H9 (cell line): Measurements from ENCODE around the gene SOCS7. TPM values are rescaled to one million over a fixed set of nuclear protein-coding genes. Genes with fewer than 3 reads are reported as not detected.
A peak's percentile ranks its signal among the peaks of the same experiment; 100 is the strongest.

Experiments
- DNase-seq: peaks from one replicate; pipeline ENCODE4 v3.0.0-alpha.2; 2017
- H2AFZ ChIP-seq: one replicate; pipeline ENCODE4 v1.6.1; 2013; ENCODE audit warnings: mild to moderate bottlenecking, low read length, control low read depth, moderate library complexity
- H2AK5ac ChIP-seq: 2 replicates; pipeline ENCODE4 v1.6.1; 2013; ENCODE audit warnings: low read length, control low read depth, mixed read lengths; ENCODE audit not compliant: insufficient read length
- H2BK120ac ChIP-seq: one replicate; pipeline ENCODE4 v1.6.1; 2013; ENCODE audit warnings: low read depth, mild to moderate bottlenecking, low read length, control low read depth, inconsistent platforms; ENCODE audit not compliant: poor library complexity, severe bottlenecking
- H2BK12ac ChIP-seq: 2 replicates; pipeline ENCODE4 v1.6.1; 2013; ENCODE audit warnings: low read length, control low read depth, mixed read lengths, low read depth; ENCODE audit not compliant: insufficient read length
- H2BK15ac ChIP-seq: 2 replicates; pipeline ENCODE4 v1.6.1; 2013; ENCODE audit warnings: low read depth, low read length, control low read depth
- H2BK20ac ChIP-seq: one replicate; pipeline ENCODE4 v1.6.1; 2013; ENCODE audit warnings: low read depth, mild to moderate bottlenecking, low read length, control low read depth, inconsistent platforms; ENCODE audit not compliant: poor library complexity, severe bottlenecking
- H2BK5ac ChIP-seq: 2 replicates; pipeline ENCODE4 v1.6.1; 2013; ENCODE audit warnings: low read length, control low read depth, mixed read lengths; ENCODE audit not compliant: insufficient read length
- H3K14ac ChIP-seq: 2 replicates; pipeline ENCODE4 v1.6.1; 2013; ENCODE audit warnings: low read length, control low read depth; ENCODE audit not compliant: insufficient read depth
- H3K18ac ChIP-seq: 2 replicates; pipeline ENCODE4 v1.6.1; 2013; ENCODE audit warnings: low read depth, mild to moderate bottlenecking, mixed read lengths, low read length, control low read depth; ENCODE audit not compliant: insufficient read length
- H3K23ac ChIP-seq: 2 replicates; pipeline ENCODE4 v1.6.1; 2013; ENCODE audit warnings: low read length, control low read depth, mixed read lengths, low read depth; ENCODE audit not compliant: insufficient read length
- H3K23me2 ChIP-seq: 2 replicates; pipeline ENCODE4 v1.6.1; 2013; ENCODE audit warnings: low read depth, mild to moderate bottlenecking, mixed read lengths, low read length, control low read depth; ENCODE audit not compliant: insufficient read length, poor library complexity, severe bottlenecking
- H3K27ac ChIP-seq: 2 replicates; pipeline ENCODE4 v1.5.1; 2013; ENCODE audit warnings: low read length, control low read depth, mixed read lengths, low read depth; ENCODE audit not compliant: insufficient read length
- H3K27me3 ChIP-seq: 2 replicates; pipeline ENCODE4 v1.6.1; 2013; ENCODE audit warnings: low read length, control low read depth, inconsistent platforms; ENCODE audit not compliant: insufficient read depth
- H3K4ac ChIP-seq: 2 replicates; pipeline ENCODE4 v1.6.1; 2013; ENCODE audit warnings: low read depth, mild to moderate bottlenecking, control low read depth, inconsistent platforms, low read length, moderate library complexity
- H3K4me1 ChIP-seq: 2 replicates; pipeline ENCODE4 v1.6.1; 2013; ENCODE audit warnings: low read length, control low read depth, inconsistent platforms; ENCODE audit not compliant: insufficient read depth
- H3K4me2 ChIP-seq: 2 replicates; pipeline ENCODE4 v1.6.1; 2013; ENCODE audit warnings: low read length, control low read depth, mixed read lengths; ENCODE audit not compliant: insufficient read length, insufficient read depth
- H3K56ac ChIP-seq: 2 replicates; pipeline ENCODE4 v1.6.1; 2013; ENCODE audit warnings: low read depth, mild to moderate bottlenecking, mixed read lengths, low read length, control low read depth; ENCODE audit not compliant: insufficient read length
- H3K79me1 ChIP-seq: 2 replicates; pipeline ENCODE4 v1.6.1; 2013; ENCODE audit warnings: low read depth, mild to moderate bottlenecking, moderate library complexity, low read length, control low read depth, inconsistent platforms; ENCODE audit not compliant: insufficient read depth, poor library complexity, severe bottlenecking
- H3K79me2 ChIP-seq: 2 replicates; pipeline ENCODE4 v1.6.1; 2013; ENCODE audit warnings: low read length, control low read depth, inconsistent platforms; ENCODE audit not compliant: insufficient read depth
- H3K9ac ChIP-seq: 2 replicates; pipeline ENCODE4 v1.6.1; 2013; ENCODE audit warnings: low read length, control low read depth, mixed read lengths; ENCODE audit not compliant: insufficient read length; ENCODE audit errors: extremely low read depth
- H3K9me3 ChIP-seq: one replicate; pipeline ENCODE4 v1.6.1; 2013; ENCODE audit warnings: low read depth, low read length, inconsistent platforms; ENCODE audit not compliant: control insufficient read depth
- H3T11ph ChIP-seq: one replicate; pipeline ENCODE4 v1.6.1; 2013; ENCODE audit warnings: mild to moderate bottlenecking, low read length, control low read depth, inconsistent platforms
- H4K20me1 ChIP-seq: one replicate; pipeline ENCODE4 v1.6.1; 2013; ENCODE audit not compliant: control insufficient read depth, insufficient read length, insufficient read depth
- H4K5ac ChIP-seq: 2 replicates; pipeline ENCODE4 v1.6.1; 2013; ENCODE audit warnings: low read depth, mild to moderate bottlenecking, mixed read lengths, low read length, control low read depth; ENCODE audit not compliant: insufficient read length
- H4K8ac ChIP-seq: replicated peaks from 2 replicates; pipeline ENCODE4 v1.6.1; 2013; ENCODE audit warnings: low read length, control low read depth, mixed read lengths, low read depth; ENCODE audit not compliant: insufficient read length
- H4K91ac ChIP-seq: 2 replicates; pipeline ENCODE4 v1.6.1; 2013; ENCODE audit warnings: low read depth, mild to moderate bottlenecking, moderate library complexity, mixed read lengths, low read length, control low read depth; ENCODE audit not compliant: insufficient read length
- H3K27ac Mint-ChIP-seq, 3 experiments: 2 replicates in 2 of 3; 3 replicates in 1 of 3; pipeline ENCODE4 v1.8.0; 2020 to 2021; ENCODE audit warnings: mixed read lengths in 3 of 3, mild to moderate bottlenecking in 1 of 3, moderate library complexity in 1 of 3
- H3K27me3 Mint-ChIP-seq: 2 replicates; pipeline ENCODE4 v1.8.0; 2021; ENCODE audit warnings: low read depth, mild to moderate bottlenecking, moderate library complexity, mixed read lengths
- H3K36me3 Mint-ChIP-seq, 3 experiments: 2 replicates in 2 of 3; 3 replicates in 1 of 3; pipeline ENCODE4 v1.8.0; 2020 to 2021; ENCODE audit warnings: low read depth in 3 of 3, mixed read lengths in 3 of 3; ENCODE audit not compliant: insufficient read depth in 1 of 3
- H3K4me1 Mint-ChIP-seq, 2 experiments: 2 replicates each; pipeline ENCODE4 v1.8.0; 2020; ENCODE audit warnings: mixed read lengths in 2 of 2
- H3K4me3 Mint-ChIP-seq, 2 experiments: 2 replicates in 1 of 2; 3 replicates in 1 of 2; pipeline ENCODE4 v1.8.0; 2020 to 2021; ENCODE audit warnings: mild to moderate bottlenecking in 2 of 2, mixed read lengths in 2 of 2, moderate library complexity in 1 of 2
- H3K9me3 Mint-ChIP-seq, 2 experiments: 2 replicates in 1 of 2; 3 replicates in 1 of 2; pipeline ENCODE4 v1.8.0; 2020; ENCODE audit warnings: mild to moderate bottlenecking in 2 of 2, mixed read lengths in 2 of 2, moderate library complexity in 1 of 2
- WGBS: extraction: QIAGEN DNeasy Blood & Tissue Kit; methylation state at CpG from one replicate; pipeline ENCODE4 v1.1.7; 2013; ENCODE audit warnings: missing lambda C conversion rate, low lambda C conversion rate, mixed read lengths; ENCODE audit not compliant: insufficient read length; ENCODE audit errors: extremely low coverage; 5-methylcytosine and 5-hydroxymethylcytosine counted together
- total RNA-seq: library from RNA; stranded (reverse); gene quantifications from 2 replicates; pipeline ENCODE4 v1.2.1, GENCODE V29; 2021
- TF ChIP-seq, protein P1 (sequence below): fragments of 200-600 bp; sonication (generic); conservative IDR thresholded peaks from 3 replicates; pipeline ENCODE4 v1.8.0; 2021; ENCODE audit warnings: antibody characterized with exemption, mild to moderate bottlenecking

SOCS7 gene
- total RNA-seq, 1 experiment from 2014 or later, result 31.0 TPM

DNA sequence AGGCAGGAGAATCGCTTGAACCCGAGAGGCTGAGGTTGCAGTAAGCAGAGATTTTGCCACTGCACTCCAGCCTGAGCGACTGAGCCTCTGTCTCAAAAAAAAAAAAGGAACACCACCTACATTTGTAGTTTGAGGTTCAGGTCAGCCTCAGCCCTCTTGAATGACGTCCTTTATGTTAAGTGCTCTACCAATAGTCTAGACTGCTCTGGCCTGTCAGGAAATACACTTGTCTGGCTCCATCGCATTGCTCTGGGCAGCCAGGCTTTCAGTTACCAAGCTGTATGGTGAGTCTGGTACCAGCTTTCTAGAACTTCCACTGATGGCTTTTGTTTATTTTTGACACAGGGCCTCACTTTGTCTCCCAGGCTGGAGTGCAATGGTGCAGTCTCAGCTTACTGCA lies 11.4 kb downstream of the SOCS7 start:
- Histone ChIP-seq H3K56ac (no peak overlapping the region), H3K23me2 (no peaks in the 10 kb centered on the region), H3K18ac (no peak overlapping the region), H3K79me2 (no peaks in the 10 kb centered on the region), H2AK5ac (no peak overlapping the region), H4K20me1 (no peaks in the 10 kb centered on the region), H4K91ac (no peak overlapping the region), H3K9me3 (no peaks in the 10 kb centered on the region), H3K27me3 (no peaks in the 10 kb centered on the region), H3T11ph (no peak overlapping the region), H3K4ac (no peak overlapping the region), H3K79me1 (no peaks in the 10 kb centered on the region), H4K8ac (no peak overlapping the region), H2BK20ac (no peak overlapping the region), H3K4me1 (peaks cover 5% of the 10 kb centered on the region; the same call in 1 of the 2 replicates), H2BK5ac (no peak overlapping the region), H3K23ac (no peak overlapping the region), H2BK120ac (no peak overlapping the region), H2AFZ (no peak overlapping the region), H2BK15ac (no peak overlapping the region), H3K9ac (no peak overlapping the region), H3K14ac (no peak overlapping the region), H3K4me2 (no peak overlapping the region), H4K5ac (no peak overlapping the region), H2BK12ac (no peak overlapping the region), H3K27ac (no peak overlapping the region)
- Mint-ChIP-seq H3K4me1 (peaks cover 14 to 23% of the 10 kb centered on the region in 2 experiments), H3K27me3 (no peaks in the 10 kb centered on the region), H3K4me3 (no peak overlapping the region), H3K9me3 (no peaks in the 10 kb centered on the region), H3K36me3 (peaks cover 7 to 16% (median 16%) of the 10 kb centered on the region in 3 experiments; a peak in 5 of 7 replicates), H3K27ac (peak overlapping the region in 1 of 3 experiments; percentile 18; a peak in 1 of 7 replicates)
- TF ChIP-seq, protein P1, sequence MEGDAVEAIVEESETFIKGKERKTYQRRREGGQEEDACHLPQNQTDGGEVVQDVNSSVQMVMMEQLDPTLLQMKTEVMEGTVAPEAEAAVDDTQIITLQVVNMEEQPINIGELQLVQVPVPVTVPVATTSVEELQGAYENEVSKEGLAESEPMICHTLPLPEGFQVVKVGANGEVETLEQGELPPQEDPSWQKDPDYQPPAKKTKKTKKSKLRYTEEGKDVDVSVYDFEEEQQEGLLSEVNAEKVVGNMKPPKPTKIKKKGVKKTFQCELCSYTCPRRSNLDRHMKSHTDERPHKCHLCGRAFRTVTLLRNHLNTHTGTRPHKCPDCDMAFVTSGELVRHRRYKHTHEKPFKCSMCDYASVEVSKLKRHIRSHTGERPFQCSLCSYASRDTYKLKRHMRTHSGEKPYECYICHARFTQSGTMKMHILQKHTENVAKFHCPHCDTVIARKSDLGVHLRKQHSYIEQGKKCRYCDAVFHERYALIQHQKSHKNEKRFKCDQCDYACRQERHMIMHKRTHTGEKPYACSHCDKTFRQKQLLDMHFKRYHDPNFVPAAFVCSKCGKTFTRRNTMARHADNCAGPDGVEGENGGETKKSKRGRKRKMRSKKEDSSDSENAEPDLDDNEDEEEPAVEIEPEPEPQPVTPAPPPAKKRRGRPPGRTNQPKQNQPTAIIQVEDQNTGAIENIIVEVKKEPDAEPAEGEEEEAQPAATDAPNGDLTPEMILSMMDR, result no peak
- no peak for DNase-seq
- WGBS, result no CpG with 5 or more reads among the region's 5 CpGs
